Muscle of leg (tissue), 11 donors: Measurements from ENCODE around the gene GRIK2. TPM values are rescaled to one million over a fixed set of nuclear protein-coding genes. Genes with fewer than 3 reads are reported as not detected.

Experiments
- DNase-seq: peaks from one replicate; pipeline ENCODE4 v3.0.0; 2013
- H3K27ac ChIP-seq: one replicate; pipeline ENCODE4 v1.5.1; 2013; ENCODE audit warnings: mild to moderate bottlenecking, low read length, control low read depth
- H3K27me3 ChIP-seq: one replicate; pipeline ENCODE4 v1.6.1; 2013; ENCODE audit warnings: low read length; ENCODE audit not compliant: control insufficient read depth, insufficient read depth
- H3K36me3 ChIP-seq: one replicate; pipeline ENCODE4 v1.6.1; 2013; ENCODE audit warnings: low read length; ENCODE audit not compliant: control insufficient read depth, insufficient read depth
- H3K4me1 ChIP-seq: one replicate; pipeline ENCODE4 v1.6.1; 2013; ENCODE audit warnings: low read length; ENCODE audit not compliant: control insufficient read depth, insufficient read depth
- H3K4me3 ChIP-seq: one replicate; pipeline ENCODE4 v1.5.1; 2013; ENCODE audit warnings: low read length, control low read depth
- H3K9me3 ChIP-seq: replicated peaks from 2 replicates; pipeline ENCODE4 v1.6.1; 2013; ENCODE audit warnings: low read depth, low read length; ENCODE audit not compliant: control insufficient read depth
- WGBS: methylation state at CpG from one replicate; pipeline ENCODE4 v1.1.5; 2013; ENCODE audit warnings: missing lambda C conversion rate; ENCODE audit not compliant: insufficient coverage; 5-methylcytosine and 5-hydroxymethylcytosine counted together
- polyA plus RNA-seq, 8 donors: library from polyadenylated mRNA; unstranded; fragments of 120-200 nt; gene quantifications; one replicate each; pipeline versions ENCODE4 v1.2.1 to v1.2.3, GENCODE V29; 2013; ENCODE audit warnings: inconsistent platforms in 1 of 8, low replicate concordance in 1 of 8; ENCODE audit not compliant: insufficient read length in 8 of 8, insufficient read depth in 1 of 8
- total RNA-seq: library from RNA; stranded (reverse); fragments of 120-200 nt; gene quantifications from one replicate; pipeline ENCODE4 v1.2.4, GENCODE V29; 2013

The GRIK2 gene
- total and polyA plus RNA-seq, 9 donors = 1.2 to 4.0 (median 1.9) TPM

DNA sequence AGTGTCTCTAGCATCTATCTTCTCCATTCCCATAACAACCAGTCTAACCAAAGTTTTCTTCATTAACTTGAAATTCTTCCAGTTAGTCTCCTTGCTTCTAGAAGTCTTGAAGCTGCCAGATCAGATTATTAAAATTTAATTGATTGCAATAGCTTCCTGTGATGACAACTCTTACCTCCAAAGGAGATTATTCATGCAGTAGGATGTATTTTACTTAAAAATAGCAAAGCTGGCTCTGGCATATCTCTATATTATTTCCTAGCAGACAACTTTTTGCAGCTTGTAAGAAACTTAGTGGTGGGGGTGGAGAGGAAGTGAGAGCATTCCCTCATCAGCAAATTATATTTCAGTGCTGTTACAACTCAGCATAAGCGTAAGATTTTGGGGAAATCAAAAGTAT, 290.4 kb downstream of the GRIK2 start:
- WGBS = no CpG with 5 or more reads among the region's 1 CpG
- no peak overlapping the region for H3K4me3 ChIP-seq
- H3K9me3 ChIP-seq = no peaks in the 10 kb centered on the region
- H3K27me3 ChIP-seq = no peaks in the 10 kb centered on the region
- H3K27ac ChIP-seq = no peak overlapping the region
- no peaks in the 10 kb centered on the region for H3K4me1 ChIP-seq
- DNase-seq = no peak
- no peaks in the 10 kb centered on the region for H3K36me3 ChIP-seq

DNA sequence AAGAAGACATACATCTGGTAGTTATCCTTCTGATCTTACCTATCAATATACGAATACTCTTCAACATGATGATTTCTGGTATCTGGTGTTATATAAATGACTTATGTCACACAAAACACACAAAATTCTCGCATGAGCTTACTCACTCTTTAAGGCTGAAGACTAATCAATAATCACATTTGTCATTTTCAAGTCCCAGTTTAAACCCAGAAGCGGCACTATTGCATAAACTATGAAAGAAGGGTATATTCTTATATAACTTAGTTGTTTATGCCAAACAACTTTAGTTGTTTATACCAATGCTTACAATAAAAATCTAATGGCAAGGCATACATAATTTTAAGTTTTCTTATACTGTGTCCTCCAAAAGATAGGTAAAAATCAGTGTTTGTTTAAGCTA, 293.1 kb downstream of the GRIK2 start:
- no peak overlapping the region for H3K4me3 ChIP-seq
- no peaks in the 10 kb centered on the region for H3K4me1 ChIP-seq
- WGBS = no CpG with 5 or more reads among the region's 3 CpGs
- no peak for DNase-seq
- H3K27ac ChIP-seq = no peak overlapping the region
- no peaks in the 10 kb centered on the region for H3K27me3 ChIP-seq
- no peaks in the 10 kb centered on the region for H3K36me3 ChIP-seq
- H3K9me3 ChIP-seq = no peaks in the 10 kb centered on the region

DNA sequence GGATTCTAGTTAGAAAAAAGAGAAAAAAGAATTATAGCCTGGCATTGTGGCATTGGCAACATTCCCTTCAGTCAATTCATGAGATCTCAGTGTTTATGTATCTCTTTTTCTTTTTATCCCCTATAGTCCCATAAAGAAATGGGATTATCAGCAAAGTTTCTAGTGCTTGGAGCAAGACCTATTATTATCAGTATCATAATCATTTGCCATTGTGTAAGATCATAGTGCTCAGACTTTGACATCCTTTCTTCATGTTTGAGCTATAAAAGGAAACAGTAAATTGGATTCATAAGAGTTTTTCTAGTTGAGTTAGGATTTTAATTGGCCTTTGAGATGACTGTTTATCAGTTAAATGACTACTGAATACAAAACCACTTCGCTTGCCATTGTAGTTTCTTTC, 295.6 kb downstream of the GRIK2 start:
- Histone ChIP-seq H3K9me3 (no peaks in the 10 kb centered on the region), H3K36me3 (no peaks in the 10 kb centered on the region), H3K27ac (no peak overlapping the region), H3K4me3 (no peak overlapping the region), H3K4me1 (no peaks in the 10 kb centered on the region), H3K27me3 (no peaks in the 10 kb centered on the region)
- no CpG with 5 or more reads among the region's 1 CpG for WGBS
- no peak for DNase-seq

DNA sequence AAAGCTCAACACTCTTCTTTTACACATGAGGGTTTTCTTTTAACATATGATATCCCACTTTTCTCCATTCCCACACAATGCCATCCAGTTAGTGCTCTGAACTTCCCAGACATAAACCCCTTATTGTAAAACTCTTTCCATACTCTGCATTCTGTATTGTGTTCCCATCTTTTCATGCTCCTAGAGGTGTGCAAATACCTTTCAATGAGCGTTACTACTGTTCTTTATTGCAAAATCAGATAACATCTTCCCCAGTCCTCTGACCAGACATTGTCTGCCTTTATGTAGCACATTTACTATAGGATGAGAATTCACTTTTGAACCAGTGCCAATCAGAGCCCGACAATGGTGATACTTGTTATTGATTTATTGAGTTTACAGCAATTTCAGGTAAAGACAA, 296.2 kb downstream of the GRIK2 start:
- Histone ChIP-seq H3K4me3 (no peak overlapping the region), H3K27ac (no peak overlapping the region), H3K36me3 (no peaks in the 10 kb centered on the region), H3K27me3 (no peaks in the 10 kb centered on the region), H3K9me3 (no peaks in the 10 kb centered on the region), H3K4me1 (no peaks in the 10 kb centered on the region)
- no CpG with 5 or more reads among the region's 2 CpGs for WGBS
- DNase-seq = no peak

DNA sequence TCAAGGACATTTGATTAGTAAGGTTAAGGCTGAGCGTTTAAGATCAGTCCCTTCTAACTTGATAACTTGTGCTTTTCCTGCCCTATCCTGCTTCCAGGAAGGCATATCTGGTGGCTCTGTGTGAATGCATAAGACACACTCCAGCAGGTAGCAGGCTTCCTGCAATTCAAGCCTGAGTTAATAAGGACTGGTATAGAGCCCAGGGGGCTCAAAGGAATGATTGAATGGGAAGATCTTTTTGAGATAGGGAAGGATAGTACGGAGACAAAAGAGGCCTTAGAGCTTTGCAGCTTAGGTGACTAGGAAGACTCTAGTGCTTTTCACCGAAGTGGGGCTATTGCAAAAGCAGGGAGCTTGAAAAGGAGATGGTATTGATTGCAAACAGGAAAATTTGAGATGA, 307.1 kb downstream of the GRIK2 start:
- no peaks in the 10 kb centered on the region for H3K36me3 ChIP-seq
- no peak overlapping the region for H3K4me3 ChIP-seq
- H3K9me3 ChIP-seq = no peaks in the 10 kb centered on the region
- no peak overlapping the region for H3K27ac ChIP-seq
- no peak for DNase-seq
- no peaks in the 10 kb centered on the region for H3K4me1 ChIP-seq
- 28% methylated on average over 2 of the region's 3 CpGs for WGBS
- H3K27me3 ChIP-seq = no peaks in the 10 kb centered on the region

DNA sequence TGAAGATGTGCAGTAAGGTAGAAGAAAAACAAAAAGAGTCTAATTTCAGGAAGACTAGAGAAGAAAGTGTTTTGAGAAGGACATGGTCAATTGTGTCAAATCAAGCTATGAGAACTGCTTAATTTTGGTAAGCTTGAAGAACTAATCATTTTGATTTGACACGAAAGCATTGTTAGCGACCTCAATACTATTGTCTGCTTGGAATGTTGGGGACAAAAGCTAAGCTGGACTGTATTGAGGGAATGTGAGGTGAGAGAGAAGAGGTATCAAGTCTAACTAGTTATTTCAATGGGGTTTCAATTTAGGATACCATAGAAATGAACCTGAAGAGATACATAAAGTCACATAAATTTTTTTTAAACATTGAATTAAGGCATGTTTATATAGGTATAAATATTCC, 309.8 kb downstream of the GRIK2 start:
- 75% methylated on average over 2 of the region's 2 CpGs for WGBS
- no peak overlapping the region for H3K4me3 ChIP-seq
- H3K27me3 ChIP-seq = no peaks in the 10 kb centered on the region
- no peaks in the 10 kb centered on the region for H3K36me3 ChIP-seq
- no peaks in the 10 kb centered on the region for H3K4me1 ChIP-seq
- no peaks in the 10 kb centered on the region for H3K9me3 ChIP-seq
- DNase-seq = no peak
- no peak overlapping the region for H3K27ac ChIP-seq

DNA sequence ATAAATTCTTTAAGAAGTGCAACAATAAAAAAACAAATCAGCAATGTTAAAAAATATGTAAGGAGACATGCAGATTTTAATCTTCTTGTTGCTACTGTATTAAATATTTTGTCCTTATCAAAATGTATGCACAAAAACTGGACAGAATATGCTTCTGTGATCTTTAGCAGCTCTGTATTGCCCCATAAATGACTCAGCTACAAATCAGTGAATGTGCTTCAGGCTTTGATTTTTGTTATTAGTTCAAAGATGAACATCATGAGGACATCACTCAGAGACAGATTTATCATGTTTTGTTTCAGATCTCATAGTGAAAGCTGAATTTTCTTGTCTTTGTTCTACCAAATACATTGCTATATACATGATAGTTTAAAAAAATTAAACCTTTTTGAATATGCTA, 312.4 kb downstream of the GRIK2 start:
- no peak overlapping the region for H3K4me3 ChIP-seq
- no peaks in the 10 kb centered on the region for H3K27me3 ChIP-seq
- no peak overlapping the region for H3K27ac ChIP-seq
- no peaks in the 10 kb centered on the region for H3K9me3 ChIP-seq
- H3K4me1 ChIP-seq = no peaks in the 10 kb centered on the region
- H3K36me3 ChIP-seq = no peaks in the 10 kb centered on the region
- DNase-seq = no peak

DNA sequence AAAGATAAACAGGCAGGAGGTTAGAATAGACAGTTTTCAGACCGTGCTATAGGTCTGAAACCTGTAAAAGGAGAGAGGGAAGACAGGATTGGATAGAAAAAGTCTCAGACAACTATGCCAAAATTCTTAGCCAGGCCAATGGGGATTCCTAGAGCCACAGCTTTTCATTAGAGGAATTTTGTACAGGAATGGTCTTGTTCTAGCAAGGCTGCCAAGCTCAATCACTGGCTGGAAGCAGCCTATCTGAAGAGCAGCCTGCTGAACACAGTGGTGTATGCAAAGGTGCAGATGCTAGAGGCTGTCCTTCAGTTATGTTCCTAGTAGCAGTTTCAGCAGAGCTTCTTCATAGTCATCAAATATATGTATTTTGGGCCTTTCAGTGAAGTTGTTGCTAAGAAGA, 313.1 kb downstream of the GRIK2 start:
- Histone ChIP-seq H3K27me3 (no peaks in the 10 kb centered on the region), H3K4me1 (no peaks in the 10 kb centered on the region), H3K27ac (no peak overlapping the region), H3K36me3 (no peaks in the 10 kb centered on the region), H3K4me3 (no peak overlapping the region), H3K9me3 (no peaks in the 10 kb centered on the region)
- WGBS = 40% methylated on average over 1 of the region's 1 CpG
- DNase-seq = no peak

DNA sequence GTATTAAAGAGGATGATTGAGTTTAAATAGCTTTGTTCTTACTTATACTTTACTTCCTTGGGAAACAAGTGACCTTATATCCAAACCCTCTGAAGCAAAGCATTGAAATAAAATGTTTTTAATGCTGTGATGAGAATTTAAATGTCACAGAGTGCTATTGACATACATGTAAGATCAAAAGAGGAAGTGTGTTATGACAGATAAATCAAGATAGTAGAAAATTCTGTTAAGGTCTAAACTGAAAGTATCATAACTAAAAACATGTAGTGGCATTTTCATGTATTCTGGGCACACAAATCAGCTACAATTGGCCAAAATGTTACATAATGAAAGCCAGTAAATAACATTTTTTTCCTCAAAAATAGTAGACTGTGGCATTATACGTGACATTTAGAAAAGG, 318.0 kb downstream of the GRIK2 start:
- Histone ChIP-seq H3K9me3 (no peaks in the 10 kb centered on the region), H3K27me3 (no peaks in the 10 kb centered on the region), H3K36me3 (no peaks in the 10 kb centered on the region), H3K4me3 (no peak overlapping the region), H3K4me1 (no peaks in the 10 kb centered on the region), H3K27ac (no peak overlapping the region)
- no CpG with 5 or more reads among the region's 1 CpG for WGBS
- DNase-seq = no peak

DNA sequence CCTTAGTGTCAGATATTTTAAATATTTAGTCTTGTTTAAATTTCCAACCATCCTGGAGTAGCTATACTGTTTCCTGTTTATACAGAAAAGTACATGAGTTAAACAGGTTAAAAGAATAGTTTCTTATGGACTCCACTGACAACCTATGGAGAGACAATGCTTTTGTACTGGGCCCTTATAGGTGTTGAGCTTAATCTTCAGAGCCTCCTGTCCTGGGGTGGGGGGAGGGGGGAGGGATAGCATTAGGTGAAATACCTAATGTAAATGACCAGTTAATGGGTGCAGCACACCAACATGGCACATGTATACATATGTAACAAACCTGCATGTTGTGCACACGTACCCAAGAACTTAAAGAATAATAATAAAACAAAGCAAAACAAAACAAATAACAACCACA, 322.9 kb downstream of the GRIK2 start:
- H3K27me3 ChIP-seq = no peaks in the 10 kb centered on the region
- no peak overlapping the region for H3K4me3 ChIP-seq
- H3K4me1 ChIP-seq = no peaks in the 10 kb centered on the region
- no peaks in the 10 kb centered on the region for H3K36me3 ChIP-seq
- no peak overlapping the region for H3K27ac ChIP-seq
- no peak for DNase-seq
- H3K9me3 ChIP-seq = no peaks in the 10 kb centered on the region
- no CpG with 5 or more reads among the region's 1 CpG for WGBS

DNA sequence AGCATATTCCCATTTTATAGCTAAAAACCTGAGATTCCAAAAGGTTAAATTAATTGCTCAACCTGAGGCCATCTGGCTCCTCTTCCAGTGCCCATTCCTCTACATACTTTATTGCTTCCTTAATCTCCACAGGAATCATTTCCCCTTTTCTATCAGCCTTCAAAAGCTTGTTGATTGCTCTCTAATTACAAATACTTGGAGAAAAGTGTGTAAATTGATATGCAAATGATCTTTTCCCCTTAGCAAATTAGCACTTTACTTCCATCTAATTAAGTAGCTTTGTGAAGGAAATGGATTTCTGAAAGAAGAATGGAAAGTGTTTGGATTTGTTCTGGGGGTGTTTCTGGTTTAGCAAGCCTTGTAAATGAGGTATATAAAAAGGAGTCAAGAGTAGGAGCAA, 323.3 kb downstream of the GRIK2 start:
- no peak for DNase-seq
- Histone ChIP-seq H3K27me3 (no peaks in the 10 kb centered on the region), H3K27ac (no peak overlapping the region), H3K4me3 (no peak overlapping the region), H3K9me3 (no peaks in the 10 kb centered on the region), H3K36me3 (no peaks in the 10 kb centered on the region), H3K4me1 (no peaks in the 10 kb centered on the region)
